Duodenal mucosa (tissue), 2 donors: Measurements from ENCODE around the gene GRPEL1.
A peak's percentile ranks its signal among the peaks of the same experiment; 100 is the strongest.
"Not testable (repeated sequence)": the region's sequence is repeated elsewhere in the genome, so short reads cannot be mapped to it uniquely, and the experiment has no call there.

Experiments
- H3K27ac ChIP-seq: one replicate; pipeline ENCODE4 v1.7.0; 2013; ENCODE audit warnings: low read depth, low read length
- H3K27me3 ChIP-seq, 2 donors: one replicate each; pipeline ENCODE4 v1.7.0; 2013; ENCODE audit warnings: low read length in 2 of 2, control low read depth in 1 of 2; ENCODE audit not compliant: insufficient read depth in 2 of 2, control insufficient read depth in 1 of 2
- H3K36me3 ChIP-seq, 2 donors: one replicate each; pipeline ENCODE4 v1.7.0; 2013; ENCODE audit warnings: low read length in 2 of 2, control low read depth in 1 of 2; ENCODE audit not compliant: insufficient read depth in 2 of 2, control insufficient read depth in 1 of 2
- H3K4me1 ChIP-seq, 2 donors: one replicate each; pipeline ENCODE4 v1.7.0; 2013; ENCODE audit warnings: low read length in 2 of 2, control low read depth in 1 of 2; ENCODE audit not compliant: insufficient read depth in 2 of 2, control insufficient read depth in 1 of 2
- H3K4me3 ChIP-seq, 2 donors: one replicate each; pipeline ENCODE4 v1.7.0; 2013; ENCODE audit warnings: low read length in 2 of 2, low read depth in 1 of 2
- H3K9ac ChIP-seq, 2 donors: one replicate each; pipeline ENCODE4 v1.7.0; 2013; ENCODE audit warnings: low read length in 2 of 2, low read depth in 1 of 2
- H3K9me3 ChIP-seq, 2 donors: one replicate each; pipeline ENCODE4 v1.7.0; 2013; ENCODE audit warnings: low read length in 2 of 2, control low read depth in 1 of 2; ENCODE audit not compliant: control insufficient read depth in 1 of 2

GRPEL1 gene

DNA sequence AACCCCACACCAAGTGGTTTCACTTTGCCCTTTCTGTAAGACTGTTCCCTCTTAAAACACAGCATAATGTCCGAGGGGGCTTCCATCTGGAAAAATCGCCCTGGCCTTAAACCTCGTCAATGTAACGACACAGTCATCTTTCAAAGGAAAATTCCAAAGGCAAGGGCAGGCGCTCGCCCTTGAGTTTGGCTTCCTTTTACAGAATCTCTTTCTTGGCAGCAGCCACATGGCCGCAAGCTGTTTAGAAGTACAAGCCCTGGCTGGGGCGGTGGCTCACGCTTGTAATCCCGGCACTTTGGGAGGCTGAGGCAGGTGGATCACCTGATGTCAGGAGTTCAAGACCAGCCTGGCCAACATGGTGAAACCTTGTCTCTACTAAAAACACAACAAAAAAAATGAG is 27.1 kb upstream of the GRPEL1 start:
- Histone ChIP-seq H3K4me1 (no peaks in the 10 kb centered on the region), H3K4me3 (no peak overlapping the region), H3K27me3 (no peaks in the 10 kb centered on the region), H3K9me3 (no peaks in the 10 kb centered on the region), H3K27ac (no peak overlapping the region), H3K36me3 (no peaks in the 10 kb centered on the region), H3K9ac (no peak overlapping the region)

DNA sequence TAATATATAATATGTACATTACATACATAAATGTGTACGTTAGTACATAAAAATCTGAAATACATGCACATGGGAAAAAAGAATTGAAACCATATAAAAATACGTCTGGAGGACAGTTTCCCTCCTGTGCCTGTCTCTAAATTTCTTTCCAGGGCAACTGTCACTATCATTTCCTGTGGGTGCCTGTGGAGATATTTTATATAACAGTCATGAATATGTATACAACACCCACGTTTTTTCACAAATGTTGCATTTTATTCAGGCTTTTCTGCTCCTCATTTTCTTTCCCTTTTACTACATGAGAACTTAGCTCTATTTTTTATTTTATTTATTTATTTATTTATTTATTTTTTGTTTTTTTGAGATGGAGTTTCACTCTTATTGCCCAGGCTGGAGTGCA is 24.2 kb upstream of the GRPEL1 start:
- no peaks in the 10 kb centered on the region for H3K4me1 ChIP-seq
- H3K36me3 ChIP-seq = no peaks in the 10 kb centered on the region
- no peaks in the 10 kb centered on the region for H3K27me3 ChIP-seq
- peaks cover 0 to 1% of the 10 kb centered on the region in 2 donors for H3K9me3 ChIP-seq
- H3K4me3 ChIP-seq = no peak overlapping the region
- no peak overlapping the region for H3K27ac ChIP-seq
- H3K9ac ChIP-seq = no peak overlapping the region

DNA sequence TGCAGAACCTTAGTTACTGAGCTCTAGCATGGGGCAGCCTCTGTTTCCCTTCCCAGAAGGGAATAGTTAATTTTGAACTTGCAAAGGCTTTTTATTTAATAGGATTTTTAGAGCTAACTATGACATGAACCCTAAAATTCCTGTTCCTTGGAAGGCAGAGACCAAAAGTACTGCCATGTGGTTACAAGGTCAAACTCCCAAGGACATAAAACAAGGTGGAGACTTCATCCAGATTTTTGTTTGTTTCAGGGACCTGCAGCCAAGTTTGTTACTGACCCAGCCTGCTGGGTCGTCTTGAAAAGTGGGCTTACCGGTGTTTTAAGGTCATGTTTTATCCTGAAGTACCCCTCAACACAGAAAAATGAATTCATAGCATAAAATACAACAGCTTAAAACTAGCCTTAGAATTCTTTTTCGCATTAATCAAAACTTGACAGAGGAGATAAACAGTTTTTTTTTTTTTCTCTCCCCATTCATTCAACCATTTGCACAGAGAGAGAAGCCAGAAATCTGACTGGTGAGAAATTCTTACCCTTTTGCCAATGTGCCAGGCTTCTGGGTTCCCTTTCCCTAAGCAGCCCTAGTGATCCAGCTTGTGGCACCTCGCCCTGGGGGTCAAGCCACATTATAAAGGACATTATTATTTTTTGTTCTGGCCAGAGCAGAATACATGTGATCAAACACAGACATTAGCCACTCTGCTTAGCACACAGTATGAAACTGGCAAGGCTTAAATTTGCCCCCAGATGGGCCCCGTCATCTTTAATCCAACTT is 21.5 kb upstream of the GRPEL1 start:
- H3K9me3 ChIP-seq = peaks cover 0 to 10% of the 10 kb centered on the region in 2 donors
- H3K4me3 ChIP-seq = no peak overlapping the region
- peaks cover 0 to under 1% of the 10 kb centered on the region in 2 donors for H3K4me1 ChIP-seq
- no peaks in the 10 kb centered on the region for H3K36me3 ChIP-seq
- no peak overlapping the region for H3K27ac ChIP-seq
- H3K27me3 ChIP-seq = no peaks in the 10 kb centered on the region
- no peak overlapping the region for H3K9ac ChIP-seq

DNA sequence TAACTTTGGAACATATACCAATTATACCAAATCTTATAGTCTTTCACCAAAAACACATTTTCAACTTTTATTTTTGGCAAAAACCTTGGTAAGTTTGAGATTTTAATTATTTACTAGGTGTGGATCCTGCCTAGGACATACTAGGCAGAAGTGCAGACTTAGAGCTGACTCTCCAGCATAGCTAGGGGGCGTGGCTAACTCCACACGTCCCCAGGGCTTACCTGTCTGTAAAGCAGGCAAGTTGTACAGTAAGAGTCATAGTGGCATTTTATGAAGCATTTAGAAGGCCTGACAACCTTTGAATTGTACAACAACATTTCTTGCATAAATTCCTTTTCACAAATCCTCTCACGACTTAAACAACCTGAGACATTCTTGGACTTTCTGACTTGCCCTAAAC is 19.2 kb upstream of the GRPEL1 start:
- no peaks in the 10 kb centered on the region for H3K36me3 ChIP-seq
- peaks cover 0 to 10% of the 10 kb centered on the region in 2 donors for H3K9me3 ChIP-seq
- H3K9ac ChIP-seq = no peak overlapping the region
- H3K27me3 ChIP-seq = peaks cover 0 to 6% of the 10 kb centered on the region in 2 donors
- H3K4me3 ChIP-seq = no peak overlapping the region
- no peak overlapping the region for H3K27ac ChIP-seq
- peaks cover 0 to 4% of the 10 kb centered on the region in 2 donors for H3K4me1 ChIP-seq

DNA sequence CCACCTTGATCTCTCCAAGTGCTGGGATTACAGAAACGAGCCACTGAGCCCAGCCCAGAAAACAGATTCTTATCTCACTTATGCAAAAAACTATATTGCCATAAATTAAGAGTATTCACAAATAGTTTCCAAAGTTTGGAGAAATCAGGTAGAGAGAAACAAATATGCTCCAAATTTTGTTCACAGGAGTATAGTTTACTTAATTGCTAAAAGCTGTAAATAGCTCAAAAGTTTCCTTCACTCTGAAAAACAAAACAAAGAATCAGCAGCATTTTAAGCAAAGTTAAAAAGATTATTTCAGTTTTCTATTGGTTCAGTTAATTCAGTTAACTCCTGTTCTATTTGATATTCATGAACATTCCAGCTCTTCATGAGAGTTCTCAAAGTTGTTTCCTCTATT is 18.5 kb upstream of the GRPEL1 start:
- no peaks in the 10 kb centered on the region for H3K36me3 ChIP-seq
- no peak overlapping the region for H3K27ac ChIP-seq
- peaks cover 0 to 4% of the 10 kb centered on the region in 2 donors for H3K4me1 ChIP-seq
- no peak overlapping the region for H3K9ac ChIP-seq
- H3K9me3 ChIP-seq = peaks cover 0 to 10% of the 10 kb centered on the region in 2 donors
- H3K27me3 ChIP-seq = peaks cover 0 to 6% of the 10 kb centered on the region in 2 donors
- no peak overlapping the region for H3K4me3 ChIP-seq

DNA sequence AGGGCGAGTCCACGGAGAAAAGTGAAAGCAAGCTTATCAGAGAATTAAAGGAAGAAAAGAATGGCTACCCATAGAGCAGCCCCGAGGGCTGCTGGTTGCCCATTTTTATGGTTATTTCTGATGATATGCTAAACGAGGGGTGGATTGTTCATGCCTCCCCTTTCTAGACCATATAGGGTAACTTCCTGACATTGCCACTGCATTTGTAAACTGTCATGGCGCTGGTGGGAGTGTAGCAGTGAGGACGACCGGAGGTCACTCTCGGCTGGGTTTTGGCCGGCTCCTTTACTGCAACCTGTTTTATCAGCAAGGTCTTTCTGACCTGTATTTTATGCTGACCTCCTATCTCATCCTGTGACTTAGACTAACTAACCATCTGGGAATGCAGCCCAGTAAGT is 16.7 kb upstream of the GRPEL1 start:
- H3K4me1 ChIP-seq, H3K36me3 ChIP-seq, H3K27ac ChIP-seq, H3K27me3 ChIP-seq: not testable (repeated sequence)
- Histone ChIP-seq H3K9ac (peak overlapping the region in 1 of 2 donors; percentile 26), H3K9me3 (peaks cover 0 to 10% of the 10 kb centered on the region in 2 donors), H3K4me3 (peak overlapping the region; percentile 61)

DNA sequence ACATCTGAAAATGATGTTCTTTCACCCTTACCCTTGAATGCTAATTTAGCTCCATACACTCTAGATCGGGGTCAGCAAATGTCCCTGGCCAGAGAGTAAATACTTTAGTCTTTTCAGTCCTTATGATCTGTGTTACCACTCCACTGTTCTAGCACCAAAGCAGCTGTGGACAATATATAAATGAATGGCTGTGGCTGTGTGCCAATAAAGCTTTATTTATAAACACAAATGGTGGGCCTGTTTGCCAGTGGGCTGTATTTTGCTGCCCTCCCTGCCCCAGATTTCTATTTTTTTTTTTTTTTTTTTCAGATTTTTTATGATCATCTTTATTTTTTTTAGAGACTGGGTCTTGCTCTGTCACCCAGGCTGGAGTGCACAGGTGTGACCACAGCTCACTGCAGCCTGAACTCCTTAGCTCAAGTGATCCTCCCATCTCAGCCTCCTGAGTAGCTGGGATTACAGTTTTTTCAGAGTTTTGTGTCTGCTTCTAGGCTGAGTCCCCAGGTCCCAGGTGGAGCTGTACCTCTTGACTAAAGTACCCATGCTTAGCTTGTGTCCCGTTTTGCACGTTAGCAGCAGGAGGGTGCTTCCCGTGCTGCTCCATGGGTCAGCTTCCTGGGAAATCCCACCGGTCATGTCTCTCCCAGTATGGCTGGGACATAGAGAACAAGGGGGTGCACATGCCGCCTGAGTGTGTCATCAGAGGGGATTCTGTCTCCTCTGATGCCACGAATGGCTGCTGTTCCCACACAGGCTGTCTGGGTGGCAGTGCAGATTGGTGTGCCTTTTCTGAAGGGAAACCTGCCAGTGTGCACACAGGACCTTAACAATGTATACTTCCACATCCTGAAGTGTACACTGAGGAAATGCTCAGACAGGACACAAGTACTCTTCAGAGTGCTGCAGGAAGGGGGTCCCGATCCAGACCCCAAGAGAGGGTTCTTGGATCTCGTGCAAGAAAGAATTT is 16.0 kb upstream of the GRPEL1 start:
- H3K36me3 ChIP-seq = no peaks in the 10 kb centered on the region
- no peak overlapping the region for H3K27ac ChIP-seq
- H3K27me3 ChIP-seq = peaks cover 0 to 6% of the 10 kb centered on the region in 2 donors
- H3K4me1 ChIP-seq = peaks cover 0 to 4% of the 10 kb centered on the region in 2 donors
- peak overlapping the region; percentile 25 to 26 for H3K9ac ChIP-seq
- H3K4me3 ChIP-seq = peak overlapping the region; percentile 61
- H3K9me3 ChIP-seq = peaks cover 0 to 10% of the 10 kb centered on the region in 2 donors

DNA sequence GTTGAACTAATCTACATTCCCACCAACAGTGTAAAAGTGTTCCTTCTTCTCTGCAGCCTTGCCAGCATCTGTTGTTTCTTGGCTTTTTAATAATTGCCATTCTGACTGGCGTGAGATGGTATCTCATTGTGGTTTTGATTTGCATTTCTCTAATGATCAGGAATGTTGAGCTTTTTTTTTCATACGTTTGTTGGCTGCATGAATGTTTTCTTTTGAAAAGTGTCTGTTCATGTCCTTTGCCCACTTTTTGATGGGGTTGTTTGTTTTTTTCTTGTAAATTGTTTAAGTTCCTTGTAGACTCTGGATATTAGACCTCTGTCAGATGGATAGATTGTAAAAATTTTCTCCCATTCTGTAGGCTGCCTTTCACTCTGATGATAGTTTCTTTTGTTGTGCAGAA is 12.0 kb upstream of the GRPEL1 start:
- not testable (repeated sequence) for H3K9me3 ChIP-seq, H3K4me1 ChIP-seq, H3K9ac ChIP-seq, H3K27me3 ChIP-seq, H3K36me3 ChIP-seq, H3K27ac ChIP-seq, H3K4me3 ChIP-seq

DNA sequence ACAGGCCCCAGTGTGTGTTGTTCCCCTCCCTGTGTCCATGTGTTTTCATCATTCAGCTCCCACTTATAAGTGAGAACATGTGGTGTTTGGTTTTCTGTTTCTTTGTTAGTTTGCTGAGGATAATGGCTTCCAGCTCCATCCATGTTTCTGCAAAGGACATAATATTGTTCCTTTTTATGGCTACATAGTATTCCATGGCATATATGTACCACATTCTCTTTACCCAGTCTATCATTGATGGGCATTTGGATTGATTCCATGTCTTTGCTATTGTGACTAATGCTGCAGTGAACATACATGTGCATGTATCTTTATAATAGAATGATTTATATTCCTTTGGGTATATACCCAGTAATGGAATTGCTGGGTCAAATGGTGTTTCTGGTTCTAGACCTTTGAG is 11.6 kb upstream of the GRPEL1 start:
- H3K9me3 ChIP-seq, H3K36me3 ChIP-seq, H3K27ac ChIP-seq, H3K9ac ChIP-seq, H3K4me3 ChIP-seq, H3K4me1 ChIP-seq, H3K27me3 ChIP-seq: not testable (repeated sequence)

DNA sequence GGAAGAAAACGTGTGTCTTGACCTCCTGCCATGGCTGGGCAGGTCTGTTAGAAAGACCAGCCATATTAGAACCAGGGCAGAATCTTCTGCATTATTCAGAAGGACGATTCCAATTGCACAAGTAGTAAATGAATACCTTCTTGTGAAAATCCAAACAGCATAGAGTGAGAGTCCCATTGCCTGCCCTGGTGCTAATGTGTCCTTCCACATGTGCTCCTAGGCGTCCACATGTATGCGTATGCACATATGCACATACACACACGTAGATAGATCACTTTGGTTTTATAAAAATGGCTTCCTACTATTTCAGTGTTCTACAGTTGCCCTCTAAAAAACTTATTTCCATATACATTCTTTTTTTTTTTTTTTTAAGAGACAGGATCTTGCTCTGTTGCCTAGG is 10.2 kb upstream of the GRPEL1 start:
- Histone ChIP-seq H3K27me3 (no peaks in the 10 kb centered on the region), H3K4me3 (no peak overlapping the region), H3K4me1 (peaks cover 0 to 9% of the 10 kb centered on the region in 2 donors), H3K27ac (no peak overlapping the region), H3K36me3 (no peaks in the 10 kb centered on the region), H3K9ac (no peak overlapping the region), H3K9me3 (no peaks in the 10 kb centered on the region)
